ENCODE results near the gene FAM120B.

- TF ChIP-seq, protein P1, sequence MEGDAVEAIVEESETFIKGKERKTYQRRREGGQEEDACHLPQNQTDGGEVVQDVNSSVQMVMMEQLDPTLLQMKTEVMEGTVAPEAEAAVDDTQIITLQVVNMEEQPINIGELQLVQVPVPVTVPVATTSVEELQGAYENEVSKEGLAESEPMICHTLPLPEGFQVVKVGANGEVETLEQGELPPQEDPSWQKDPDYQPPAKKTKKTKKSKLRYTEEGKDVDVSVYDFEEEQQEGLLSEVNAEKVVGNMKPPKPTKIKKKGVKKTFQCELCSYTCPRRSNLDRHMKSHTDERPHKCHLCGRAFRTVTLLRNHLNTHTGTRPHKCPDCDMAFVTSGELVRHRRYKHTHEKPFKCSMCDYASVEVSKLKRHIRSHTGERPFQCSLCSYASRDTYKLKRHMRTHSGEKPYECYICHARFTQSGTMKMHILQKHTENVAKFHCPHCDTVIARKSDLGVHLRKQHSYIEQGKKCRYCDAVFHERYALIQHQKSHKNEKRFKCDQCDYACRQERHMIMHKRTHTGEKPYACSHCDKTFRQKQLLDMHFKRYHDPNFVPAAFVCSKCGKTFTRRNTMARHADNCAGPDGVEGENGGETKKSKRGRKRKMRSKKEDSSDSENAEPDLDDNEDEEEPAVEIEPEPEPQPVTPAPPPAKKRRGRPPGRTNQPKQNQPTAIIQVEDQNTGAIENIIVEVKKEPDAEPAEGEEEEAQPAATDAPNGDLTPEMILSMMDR (IDR thresholded peaks at IDR 0.05; ENCODE audit: low read length), result no peak
- no peak for TF ChIP-seq EZH2 (IDR thresholded peaks at IDR 0.05; ENCODE audit: borderline replicate concordance, low read length)
These were observed 40.9 kb upstream of the FAM120B start for GRCh38 chr6:170265655-170266054.
